Measurements from ENCODE around the gene RNF144B. TPM values are rescaled to one million over a fixed set of nuclear protein-coding genes. Genes with fewer than 3 reads are reported as not detected.

The RNF144B gene
- total and polyA plus RNA-seq, 2 of the 8 experiments (the other 6 are each of a cell fraction or from before 2014, with no cell fraction given) = 1.8 to 11.2 TPM

DNA sequence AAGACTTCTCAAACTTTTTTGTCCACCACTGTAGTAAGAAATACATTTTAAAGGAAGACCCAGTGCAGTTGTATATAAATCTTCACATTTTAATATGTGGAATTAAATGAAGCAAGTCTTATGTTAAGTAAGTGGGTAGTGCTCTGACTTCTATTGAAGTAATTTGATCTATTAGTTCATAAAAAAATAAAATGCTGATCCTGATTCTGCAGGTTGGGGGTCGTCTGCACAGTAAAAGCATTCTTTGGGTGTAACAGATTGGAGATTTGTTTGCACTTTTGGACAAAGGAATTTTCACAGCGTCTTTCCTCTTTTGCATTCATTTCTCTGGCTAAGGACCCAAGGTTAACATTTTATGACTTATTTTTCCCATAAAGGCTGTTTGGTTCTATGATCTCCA, 106.8 kb downstream of the RNF144B start (continued):
- TF ChIP-seq, protein P1, sequence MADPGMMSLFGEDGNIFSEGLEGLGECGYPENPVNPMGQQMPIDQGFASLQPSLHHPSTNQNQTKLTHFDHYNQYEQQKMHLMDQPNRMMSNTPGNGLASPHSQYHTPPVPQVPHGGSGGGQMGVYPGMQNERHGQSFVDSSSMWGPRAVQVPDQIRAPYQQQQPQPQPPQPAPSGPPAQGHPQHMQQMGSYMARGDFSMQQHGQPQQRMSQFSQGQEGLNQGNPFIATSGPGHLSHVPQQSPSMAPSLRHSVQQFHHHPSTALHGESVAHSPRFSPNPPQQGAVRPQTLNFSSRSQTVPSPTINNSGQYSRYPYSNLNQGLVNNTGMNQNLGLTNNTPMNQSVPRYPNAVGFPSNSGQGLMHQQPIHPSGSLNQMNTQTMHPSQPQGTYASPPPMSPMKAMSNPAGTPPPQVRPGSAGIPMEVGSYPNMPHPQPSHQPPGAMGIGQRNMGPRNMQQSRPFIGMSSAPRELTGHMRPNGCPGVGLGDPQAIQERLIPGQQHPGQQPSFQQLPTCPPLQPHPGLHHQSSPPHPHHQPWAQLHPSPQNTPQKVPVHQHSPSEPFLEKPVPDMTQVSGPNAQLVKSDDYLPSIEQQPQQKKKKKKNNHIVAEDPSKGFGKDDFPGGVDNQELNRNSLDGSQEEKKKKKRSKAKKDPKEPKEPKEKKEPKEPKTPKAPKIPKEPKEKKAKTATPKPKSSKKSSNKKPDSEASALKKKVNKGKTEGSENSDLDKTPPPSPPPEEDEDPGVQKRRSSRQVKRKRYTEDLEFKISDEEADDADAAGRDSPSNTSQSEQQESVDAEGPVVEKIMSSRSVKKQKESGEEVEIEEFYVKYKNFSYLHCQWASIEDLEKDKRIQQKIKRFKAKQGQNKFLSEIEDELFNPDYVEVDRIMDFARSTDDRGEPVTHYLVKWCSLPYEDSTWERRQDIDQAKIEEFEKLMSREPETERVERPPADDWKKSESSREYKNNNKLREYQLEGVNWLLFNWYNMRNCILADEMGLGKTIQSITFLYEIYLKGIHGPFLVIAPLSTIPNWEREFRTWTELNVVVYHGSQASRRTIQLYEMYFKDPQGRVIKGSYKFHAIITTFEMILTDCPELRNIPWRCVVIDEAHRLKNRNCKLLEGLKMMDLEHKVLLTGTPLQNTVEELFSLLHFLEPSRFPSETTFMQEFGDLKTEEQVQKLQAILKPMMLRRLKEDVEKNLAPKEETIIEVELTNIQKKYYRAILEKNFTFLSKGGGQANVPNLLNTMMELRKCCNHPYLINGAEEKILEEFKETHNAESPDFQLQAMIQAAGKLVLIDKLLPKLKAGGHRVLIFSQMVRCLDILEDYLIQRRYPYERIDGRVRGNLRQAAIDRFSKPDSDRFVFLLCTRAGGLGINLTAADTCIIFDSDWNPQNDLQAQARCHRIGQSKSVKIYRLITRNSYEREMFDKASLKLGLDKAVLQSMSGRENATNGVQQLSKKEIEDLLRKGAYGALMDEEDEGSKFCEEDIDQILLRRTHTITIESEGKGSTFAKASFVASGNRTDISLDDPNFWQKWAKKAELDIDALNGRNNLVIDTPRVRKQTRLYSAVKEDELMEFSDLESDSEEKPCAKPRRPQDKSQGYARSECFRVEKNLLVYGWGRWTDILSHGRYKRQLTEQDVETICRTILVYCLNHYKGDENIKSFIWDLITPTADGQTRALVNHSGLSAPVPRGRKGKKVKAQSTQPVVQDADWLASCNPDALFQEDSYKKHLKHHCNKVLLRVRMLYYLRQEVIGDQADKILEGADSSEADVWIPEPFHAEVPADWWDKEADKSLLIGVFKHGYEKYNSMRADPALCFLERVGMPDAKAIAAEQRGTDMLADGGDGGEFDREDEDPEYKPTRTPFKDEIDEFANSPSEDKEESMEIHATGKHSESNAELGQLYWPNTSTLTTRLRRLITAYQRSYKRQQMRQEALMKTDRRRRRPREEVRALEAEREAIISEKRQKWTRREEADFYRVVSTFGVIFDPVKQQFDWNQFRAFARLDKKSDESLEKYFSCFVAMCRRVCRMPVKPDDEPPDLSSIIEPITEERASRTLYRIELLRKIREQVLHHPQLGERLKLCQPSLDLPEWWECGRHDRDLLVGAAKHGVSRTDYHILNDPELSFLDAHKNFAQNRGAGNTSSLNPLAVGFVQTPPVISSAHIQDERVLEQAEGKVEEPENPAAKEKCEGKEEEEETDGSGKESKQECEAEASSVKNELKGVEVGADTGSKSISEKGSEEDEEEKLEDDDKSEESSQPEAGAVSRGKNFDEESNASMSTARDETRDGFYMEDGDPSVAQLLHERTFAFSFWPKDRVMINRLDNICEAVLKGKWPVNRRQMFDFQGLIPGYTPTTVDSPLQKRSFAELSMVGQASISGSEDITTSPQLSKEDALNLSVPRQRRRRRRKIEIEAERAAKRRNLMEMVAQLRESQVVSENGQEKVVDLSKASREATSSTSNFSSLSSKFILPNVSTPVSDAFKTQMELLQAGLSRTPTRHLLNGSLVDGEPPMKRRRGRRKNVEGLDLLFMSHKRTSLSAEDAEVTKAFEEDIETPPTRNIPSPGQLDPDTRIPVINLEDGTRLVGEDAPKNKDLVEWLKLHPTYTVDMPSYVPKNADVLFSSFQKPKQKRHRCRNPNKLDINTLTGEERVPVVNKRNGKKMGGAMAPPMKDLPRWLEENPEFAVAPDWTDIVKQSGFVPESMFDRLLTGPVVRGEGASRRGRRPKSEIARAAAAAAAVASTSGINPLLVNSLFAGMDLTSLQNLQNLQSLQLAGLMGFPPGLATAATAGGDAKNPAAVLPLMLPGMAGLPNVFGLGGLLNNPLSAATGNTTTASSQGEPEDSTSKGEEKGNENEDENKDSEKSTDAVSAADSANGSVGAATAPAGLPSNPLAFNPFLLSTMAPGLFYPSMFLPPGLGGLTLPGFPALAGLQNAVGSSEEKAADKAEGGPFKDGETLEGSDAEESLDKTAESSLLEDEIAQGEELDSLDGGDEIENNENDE (IDR thresholded peaks at IDR 0.05; ENCODE audit: insufficient replicate concordance, low read length) = no peak
- no peak for TF ChIP-seq RBBP5 (IDR thresholded peaks at IDR 0.05; ENCODE audit: borderline replicate concordance, low read depth, low read length)
- no peak for TF ChIP-seq HDAC6 (IDR thresholded peaks at IDR 0.05; ENCODE audit: low read depth, low read length)
- TF ChIP-seq, protein P2, sequence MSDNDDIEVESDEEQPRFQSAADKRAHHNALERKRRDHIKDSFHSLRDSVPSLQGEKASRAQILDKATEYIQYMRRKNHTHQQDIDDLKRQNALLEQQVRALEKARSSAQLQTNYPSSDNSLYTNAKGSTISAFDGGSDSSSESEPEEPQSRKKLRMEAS (IDR thresholded peaks at IDR 0.05) = no peak
- TF ChIP-seq EP300 (IDR thresholded peaks at IDR 0.05; ENCODE audit: borderline replicate concordance in 1 of 2, low read depth in 2 of 2, low read length in 2 of 2) = no peak

Measured in H1 (cell line).